Sigmoid colon (tissue), 4 donors: ENCODE measurements around the gene CASKIN2.

ENCODE experiments used
- EP300 ChIP-seq, 4 donors: sonication (generic); formaldehyde crosslinking; IDR thresholded peaks; one replicate each; pipeline ENCODE4 v1.6.1; 2017; ENCODE audit warnings: antibody characterized with exemption in 4 of 4
- POLR2A ChIP-seq, 2 donors: fragments of 450-650 bp; IDR thresholded peaks; one replicate each; pipeline ENCODE4 v1.6.1; 2016; ENCODE audit warnings: antibody characterized with exemption in 2 of 2, mild to moderate bottlenecking in 2 of 2, moderate library complexity in 2 of 2
- TF ChIP-seq, protein P1 (sequence below), 4 experiments: fragments of 450-650 bp in 3 of 4; fragments of 200-600 bp in 1 of 4; IDR thresholded peaks; one replicate each; pipeline ENCODE4 v1.5.1; 2016 to 2019; ENCODE audit warnings: antibody characterized with exemption in 4 of 4, mild to moderate bottlenecking in 3 of 4, moderate library complexity in 2 of 4

DNA sequence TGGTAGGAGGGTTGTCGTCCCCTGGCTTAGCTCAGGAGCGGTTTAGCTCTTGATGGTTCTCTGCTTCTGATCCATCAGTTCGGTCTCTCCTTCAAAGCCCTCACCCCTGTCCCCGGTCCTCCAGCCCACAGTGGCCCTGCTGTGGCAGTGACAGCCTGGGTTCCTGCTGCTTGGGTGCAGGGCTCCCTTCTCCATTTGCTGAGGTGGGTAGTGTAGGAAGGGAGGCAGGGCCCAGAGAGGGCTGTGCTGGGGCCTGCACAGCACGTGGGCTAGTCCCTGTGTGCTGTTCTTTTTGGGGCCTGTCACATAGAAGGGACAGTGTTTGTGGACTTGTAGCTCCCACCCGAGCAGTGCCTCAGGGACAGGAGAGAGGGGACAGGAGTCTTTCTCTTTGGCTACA, 40.6 kb downstream of the CASKIN2 start:
- TF ChIP-seq EP300 (IDR thresholded peaks at IDR 0.05) (no peak), POLR2A (IDR thresholded peaks at IDR 0.05) (no peak)
- TF ChIP-seq, protein P1, sequence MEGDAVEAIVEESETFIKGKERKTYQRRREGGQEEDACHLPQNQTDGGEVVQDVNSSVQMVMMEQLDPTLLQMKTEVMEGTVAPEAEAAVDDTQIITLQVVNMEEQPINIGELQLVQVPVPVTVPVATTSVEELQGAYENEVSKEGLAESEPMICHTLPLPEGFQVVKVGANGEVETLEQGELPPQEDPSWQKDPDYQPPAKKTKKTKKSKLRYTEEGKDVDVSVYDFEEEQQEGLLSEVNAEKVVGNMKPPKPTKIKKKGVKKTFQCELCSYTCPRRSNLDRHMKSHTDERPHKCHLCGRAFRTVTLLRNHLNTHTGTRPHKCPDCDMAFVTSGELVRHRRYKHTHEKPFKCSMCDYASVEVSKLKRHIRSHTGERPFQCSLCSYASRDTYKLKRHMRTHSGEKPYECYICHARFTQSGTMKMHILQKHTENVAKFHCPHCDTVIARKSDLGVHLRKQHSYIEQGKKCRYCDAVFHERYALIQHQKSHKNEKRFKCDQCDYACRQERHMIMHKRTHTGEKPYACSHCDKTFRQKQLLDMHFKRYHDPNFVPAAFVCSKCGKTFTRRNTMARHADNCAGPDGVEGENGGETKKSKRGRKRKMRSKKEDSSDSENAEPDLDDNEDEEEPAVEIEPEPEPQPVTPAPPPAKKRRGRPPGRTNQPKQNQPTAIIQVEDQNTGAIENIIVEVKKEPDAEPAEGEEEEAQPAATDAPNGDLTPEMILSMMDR (IDR thresholded peaks at IDR 0.05): no peak
